Mesothelial cell of epicardium (in vitro differentiated cells): ENCODE data around the gene ITGA5. TPM values are rescaled to one million over a fixed set of nuclear protein-coding genes. Genes with fewer than 3 reads are reported as not detected.
A peak's percentile ranks its signal among the peaks of the same experiment; 100 is the strongest.

ENCODE experiments used
- DNase-seq, 2 experiments: peaks; one replicate each; pipeline ENCODE4 v3.0.0; 2021; ENCODE audit warnings: low spot score in 2 of 2; ENCODE audit not compliant: unreplicated experiment in 2 of 2
- H3K27ac Mint-ChIP-seq: 2 replicates; pipeline ENCODE4 v1.8.0; 2021; ENCODE audit warnings: mixed read lengths
- H3K27me3 Mint-ChIP-seq: 2 replicates; pipeline ENCODE4 v1.8.0; 2021; ENCODE audit warnings: low read depth, mixed read lengths
- H3K36me3 Mint-ChIP-seq: 2 replicates; pipeline ENCODE4 v1.8.0; 2021; ENCODE audit warnings: mixed read lengths
- H3K4me1 Mint-ChIP-seq: 2 replicates; pipeline ENCODE4 v1.8.0; 2021; ENCODE audit warnings: mixed read lengths
- H3K4me3 Mint-ChIP-seq: 2 replicates; pipeline ENCODE4 v1.8.0; 2021; ENCODE audit warnings: mild to moderate bottlenecking, moderate library complexity, mixed read lengths
- H3K9me3 Mint-ChIP-seq: 2 replicates; pipeline ENCODE4 v1.8.0; 2021; ENCODE audit warnings: mixed read lengths
- CTCF ChIP-seq: fragments of 200-600 bp; sonication (generic); IDR thresholded peaks from one replicate; pipeline ENCODE4 v1.5.0; 2021; ENCODE audit warnings: antibody characterized with exemption; ENCODE audit not compliant: unreplicated experiment
- total RNA-seq: library from RNA; stranded (reverse); gene quantifications from 3 replicates; pipeline ENCODE4 v1.2.1, GENCODE V29; 2021

ITGA5 gene
- total RNA-seq, 1 donor from 2014 or later: 65.3 TPM

GRCh38 chr12:54375259-54375579 is 43.8 kb downstream of the ITGA5 start:
- no peaks in the 10 kb centered on the region for H3K9me3 Mint-ChIP-seq
- no peak overlapping the region for H3K4me3 Mint-ChIP-seq
- TF ChIP-seq CTCF: no peak
- peaks cover 45% of the 10 kb centered on the region for H3K4me1 Mint-ChIP-seq
- no peaks in the 10 kb centered on the region for H3K27me3 Mint-ChIP-seq
- no peak for DNase-seq
- peaks cover 14% of the 10 kb centered on the region for H3K36me3 Mint-ChIP-seq
- no peak overlapping the region for H3K27ac Mint-ChIP-seq

GRCh38 chr12:54374562-54375258 is 44.4 kb downstream of the ITGA5 start:
- no peak for DNase-seq
- Mint-ChIP-seq H3K4me3 (no peak overlapping the region), H3K9me3 (no peaks in the 10 kb centered on the region), H3K36me3 (peaks cover 13% of the 10 kb centered on the region), H3K4me1 (peaks cover 45% of the 10 kb centered on the region), H3K27me3 (no peaks in the 10 kb centered on the region), H3K27ac (no peak overlapping the region)
- TF ChIP-seq CTCF: no peak

GRCh38 chr12:54373649-54374561 is 45.2 kb downstream of the ITGA5 start:
- Mint-ChIP-seq H3K36me3 (peaks cover 12% of the 10 kb centered on the region), H3K4me1 (peaks cover 46% of the 10 kb centered on the region), H3K4me3 (no peak overlapping the region), H3K27ac (no peak overlapping the region), H3K9me3 (no peaks in the 10 kb centered on the region), H3K27me3 (no peaks in the 10 kb centered on the region)
- no peak for TF ChIP-seq CTCF
- DNase-seq: no peak

- no peaks in the 10 kb centered on the region for H3K27me3 Mint-ChIP-seq
- peaks cover 54% of the 10 kb centered on the region for H3K4me1 Mint-ChIP-seq
- H3K27ac Mint-ChIP-seq: peak overlapping the region; percentile 47
- no peak for TF ChIP-seq CTCF
- no peaks in the 10 kb centered on the region for H3K9me3 Mint-ChIP-seq
- no peak for DNase-seq
- H3K36me3 Mint-ChIP-seq: peaks cover 10% of the 10 kb centered on the region
- H3K4me3 Mint-ChIP-seq: no peak overlapping the region
Observed at GRCh38 chr12:54372113-54372806, 46.8 kb downstream of the ITGA5 start.

- TF ChIP-seq CTCF: no peak
- no peaks in the 10 kb centered on the region for H3K9me3 Mint-ChIP-seq
- H3K27me3 Mint-ChIP-seq: no peaks in the 10 kb centered on the region
- peaks cover 7% of the 10 kb centered on the region for H3K36me3 Mint-ChIP-seq
- DNase-seq: no peak
- peaks cover 52% of the 10 kb centered on the region for H3K4me1 Mint-ChIP-seq
- H3K27ac Mint-ChIP-seq: peak overlapping the region; percentile 47
- no peak overlapping the region for H3K4me3 Mint-ChIP-seq
Observed at GRCh38 chr12:54371328-54372112, 47.5 kb downstream of the ITGA5 start.
